Measurements from ENCODE around the gene P2RX7. TPM values are rescaled to one million over a fixed set of nuclear protein-coding genes. Genes with fewer than 3 reads are reported as not detected.

The P2RX7 gene
- total and polyA plus RNA-seq, 2 donors (not counting 3 experiments of a cell fraction or from before 2014, with no cell fraction given) = 1.3 to 8.1 TPM

DNA sequence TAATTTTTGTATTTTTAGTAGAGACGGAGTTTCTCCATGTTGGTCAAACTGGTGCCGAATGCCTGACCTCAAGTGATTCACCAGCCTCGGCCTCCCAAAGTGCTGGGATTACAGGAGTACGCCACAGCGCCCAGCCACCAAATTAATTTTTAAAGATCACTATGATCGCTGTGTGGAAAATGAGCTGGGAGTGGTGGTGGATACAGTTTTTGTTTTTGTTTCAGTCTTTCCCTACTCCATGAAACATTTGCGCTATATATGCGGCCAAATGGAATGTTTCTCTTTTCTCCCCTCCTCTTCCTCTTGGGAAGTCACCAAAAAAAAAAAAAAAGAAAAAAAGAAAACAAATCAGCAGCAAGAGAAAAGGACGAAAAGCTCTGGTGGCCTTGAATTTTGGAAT lies 56.5 kb downstream of the P2RX7 start:
- Histone ChIP-seq H3K27me3 (ENCODE audit: control insufficient read depth in 2 of 2, insufficient read depth in 2 of 2, low read length in 2 of 2) (no peaks in the 10 kb centered on the region), H3K9me1 (replicated peaks; ENCODE audit: control insufficient read depth, extremely low read depth, insufficient read depth, low read length) (no peaks in the 10 kb centered on the region), H3K4me2 (ENCODE audit: insufficient read depth, low read length) (peak overlapping the region; percentile 50), H2AFZ (ENCODE audit: low read depth, low read length) (peak overlapping the region; percentile 78), H3K79me2 (ENCODE audit: control insufficient read depth, insufficient read depth, low read length) (no peaks in the 10 kb centered on the region), H3K27ac (ENCODE audit: insufficient read depth, low read depth, low read length) (peak overlapping the region; percentile 92), H4K20me1 (replicated peaks; ENCODE audit: control insufficient read depth, extremely low read depth, insufficient read depth, low read length) (no peaks in the 10 kb centered on the region), H3K36me3 (ENCODE audit: control insufficient read depth in 2 of 2, extremely low read depth in 1 of 2, insufficient read depth in 2 of 2, low read length in 2 of 2) (no peaks in the 10 kb centered on the region), H3K4me1 (ENCODE audit: control insufficient read depth, extremely low read depth, insufficient read depth, low read length) (peaks cover 51% of the 10 kb centered on the region), H3K9me3 (replicated peaks; ENCODE audit: control insufficient read depth, insufficient read depth, low read length) (no peaks in the 10 kb centered on the region), H3K9ac (replicated peaks; ENCODE audit: extremely low read depth, insufficient read depth, low read length) (peak overlapping the region; percentile 40), H3K4me3 (replicated peaks in 1 of 3; ENCODE audit: insufficient read depth in 1 of 3, low read depth in 1 of 3, low read length in 3 of 3) (no peak overlapping the region)
- dilution Hi-C loops (cut with MboI; ENCODE audit: extremely low pct_ligation_motif_present, low sequenced_read_pairs) = no loop called here
- no TSS peak for BruUV-seq (replicated peaks)
- DNase-seq (ENCODE audit: low read depth, low spot score) = no peak
- CTCF ChIA-PET = interaction anchor here (0.8 to 1.3 kb wide), 3 partner anchors 19 to 35 kb away, joined by 3 to 4 read pairs (median 4); no protein-coding TSS in a partner anchor
- POLR2A ChIA-PET = interaction anchor here (0.7 to 1.0 kb wide), 2 partner anchors 13 to 22 kb away, joined by 5 read pairs; no protein-coding TSS in a partner anchor
- peak; percentile 43 for FAIRE-seq
- intact Hi-C loops (cut with micrococcal nuclease) = loop anchor here (1.0 kb wide), 1 partner anchor 16 kb away; no protein-coding TSS in a partner anchor
- TF ChIP-seq POLR2AphosphoS5 (IDR thresholded peaks at IDR 0.05; ENCODE audit: insufficient read depth, low read depth, low read length) (no peak), POLR2A (IDR thresholded peaks at IDR 0.05; ENCODE audit: low read depth, low read length) (no peak), JUN (IDR thresholded peaks at IDR 0.05; ENCODE audit: borderline replicate concordance, insufficient read depth, insufficient read length, low read depth) (no peak), MYC (IDR thresholded peaks at IDR 0.05; ENCODE audit: low read depth, low read length) (no peak), CTCF (IDR thresholded peaks at IDR 0.05; ENCODE audit: extremely low read depth in 1 of 2, insufficient read depth in 1 of 2, low read depth in 1 of 2, low read length in 2 of 2) (no peak), GATA2 (IDR thresholded peaks at IDR 0.05; ENCODE audit: insufficient read depth, insufficient read length, low read depth, low read length) (no peak), EZH2 (IDR thresholded peaks at IDR 0.05; ENCODE audit: borderline replicate concordance, low read depth, low read length, severe bottlenecking) (no peak), FOS (IDR thresholded peaks at IDR 0.05; ENCODE audit: borderline replicate concordance, insufficient read depth, low read length) (no peak)
- TF ChIP-seq, protein P1, sequence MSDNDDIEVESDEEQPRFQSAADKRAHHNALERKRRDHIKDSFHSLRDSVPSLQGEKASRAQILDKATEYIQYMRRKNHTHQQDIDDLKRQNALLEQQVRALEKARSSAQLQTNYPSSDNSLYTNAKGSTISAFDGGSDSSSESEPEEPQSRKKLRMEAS (IDR thresholded peaks at IDR 0.05; ENCODE audit: insufficient read depth, insufficient read length) = no peak

Measured in endothelial cell of umbilical vein (primary cell).